MG63 (cell line): Measurements from ENCODE around the gene APOBEC3H. TPM values are rescaled to one million over a fixed set of nuclear protein-coding genes. Genes with fewer than 3 reads are reported as not detected.
A peak's percentile ranks its signal among the peaks of the same experiment; 100 is the strongest.

Experiments
- DNase-seq: peaks from one replicate; pipeline ENCODE4 v3.0.0-alpha.2; 2020
- H3K27me3 ChIP-seq: fragments of 250-450 bp; sonication (Bioruptor Pico); 2 replicates; pipeline ENCODE4 v1.5.1; 2020; ENCODE audit warnings: mild to moderate bottlenecking, moderate library complexity
- H3K36me3 ChIP-seq: fragments of 250-450 bp; sonication (Bioruptor Pico); 2 replicates; pipeline ENCODE4 v1.5.1; 2020; ENCODE audit warnings: mild to moderate bottlenecking, moderate library complexity
- H3K4me3 ChIP-seq: fragments of 250-450 bp; sonication (Bioruptor Pico); 2 replicates; pipeline ENCODE4 v1.5.1; 2020; ENCODE audit warnings: mild to moderate bottlenecking, moderate library complexity
- H3K9me3 ChIP-seq: fragments of 250-450 bp; sonication (Bioruptor Pico); 2 replicates; pipeline ENCODE4 v1.5.1; 2020; ENCODE audit warnings: mild to moderate bottlenecking, moderate library complexity
- total RNA-seq: library from RNA; depleted of rRNA; stranded (reverse); fragments of >200 nt; shearing (Covaris generic); gene quantifications from 2 replicates; pipeline ENCODE4 v1.2.3, GENCODE V29; 2014; ENCODE audit warnings: low replicate concordance

APOBEC3H gene
- total RNA-seq, 1 experiment from 2014 or later: not detected

- Histone ChIP-seq H3K4me3 (no peak overlapping the region), H3K9me3 (no peaks in the 10 kb centered on the region), H3K27me3 (no peaks in the 10 kb centered on the region), H3K36me3 (no peaks in the 10 kb centered on the region)
- DNase-seq: no peak
Measured at GRCh38 chr22:39123751-39124581, 26.9 kb downstream of the APOBEC3H start.

GRCh38 chr22:39125622-39126021 is 28.6 kb downstream of the APOBEC3H start:
- Histone ChIP-seq H3K27me3 (no peaks in the 10 kb centered on the region), H3K9me3 (no peaks in the 10 kb centered on the region), H3K36me3 (no peaks in the 10 kb centered on the region), H3K4me3 (no peak overlapping the region)
- DNase-seq: no peak

- H3K27me3 ChIP-seq: no peaks in the 10 kb centered on the region
- DNase-seq: no peak
- H3K9me3 ChIP-seq: no peaks in the 10 kb centered on the region
- H3K36me3 ChIP-seq: no peaks in the 10 kb centered on the region
- no peak overlapping the region for H3K4me3 ChIP-seq
Measured at GRCh38 chr22:39128508-39128907, 31.5 kb downstream of the APOBEC3H start.

- no peak for DNase-seq
- Histone ChIP-seq H3K27me3 (no peaks in the 10 kb centered on the region), H3K36me3 (no peaks in the 10 kb centered on the region), H3K4me3 (no peak overlapping the region), H3K9me3 (no peaks in the 10 kb centered on the region)
Measured at GRCh38 chr22:39129081-39129480, 32.0 kb downstream of the APOBEC3H start.

GRCh38 chr22:39129746-39130145 is 32.7 kb downstream of the APOBEC3H start:
- H3K4me3 ChIP-seq: no peak overlapping the region
- no peak for DNase-seq
- H3K9me3 ChIP-seq: no peaks in the 10 kb centered on the region
- H3K36me3 ChIP-seq: no peaks in the 10 kb centered on the region
- no peaks in the 10 kb centered on the region for H3K27me3 ChIP-seq

- no peaks in the 10 kb centered on the region for H3K36me3 ChIP-seq
- no peaks in the 10 kb centered on the region for H3K27me3 ChIP-seq
- H3K9me3 ChIP-seq: no peaks in the 10 kb centered on the region
- H3K4me3 ChIP-seq: no peak overlapping the region
- no peak for DNase-seq
Measured at GRCh38 chr22:39130152-39130704, 33.2 kb downstream of the APOBEC3H start.

GRCh38 chr22:39130892-39131855 is 34.1 kb downstream of the APOBEC3H start:
- H3K36me3 ChIP-seq: no peaks in the 10 kb centered on the region
- H3K4me3 ChIP-seq: no peak overlapping the region
- no peak for DNase-seq
- H3K9me3 ChIP-seq: no peaks in the 10 kb centered on the region
- H3K27me3 ChIP-seq: no peaks in the 10 kb centered on the region

GRCh38 chr22:39132281-39132680 is 35.2 kb downstream of the APOBEC3H start:
- no peaks in the 10 kb centered on the region for H3K27me3 ChIP-seq
- H3K4me3 ChIP-seq: no peak overlapping the region
- no peak for DNase-seq
- H3K36me3 ChIP-seq: no peaks in the 10 kb centered on the region
- no peaks in the 10 kb centered on the region for H3K9me3 ChIP-seq

- Histone ChIP-seq H3K36me3 (no peaks in the 10 kb centered on the region), H3K27me3 (no peaks in the 10 kb centered on the region), H3K9me3 (no peaks in the 10 kb centered on the region), H3K4me3 (no peak overlapping the region)
- no peak for DNase-seq
Measured at GRCh38 chr22:39132871-39133524, 36.0 kb downstream of the APOBEC3H start.

- DNase-seq: no peak
- no peak overlapping the region for H3K4me3 ChIP-seq
- H3K36me3 ChIP-seq: no peaks in the 10 kb centered on the region
- no peaks in the 10 kb centered on the region for H3K9me3 ChIP-seq
- no peaks in the 10 kb centered on the region for H3K27me3 ChIP-seq
Measured at GRCh38 chr22:39133871-39134270, 36.8 kb downstream of the APOBEC3H start.

- no peaks in the 10 kb centered on the region for H3K27me3 ChIP-seq
- no peak for DNase-seq
- H3K36me3 ChIP-seq: no peaks in the 10 kb centered on the region
- no peak overlapping the region for H3K4me3 ChIP-seq
- no peaks in the 10 kb centered on the region for H3K9me3 ChIP-seq
Measured at GRCh38 chr22:39134366-39135091, 37.5 kb downstream of the APOBEC3H start.

GRCh38 chr22:39135092-39135896 is 38.2 kb downstream of the APOBEC3H start:
- Histone ChIP-seq H3K9me3 (no peaks in the 10 kb centered on the region), H3K4me3 (no peak overlapping the region), H3K36me3 (no peaks in the 10 kb centered on the region), H3K27me3 (no peaks in the 10 kb centered on the region)
- DNase-seq: peak; percentile 59

- no peak for DNase-seq
- H3K9me3 ChIP-seq: no peaks in the 10 kb centered on the region
Measured at GRCh38 chr22:39136317-39136716, 39.3 kb downstream of the APOBEC3H start.

GRCh38 chr22:39138357-39138997 is 41.4 kb downstream of the APOBEC3H start:
- no peaks in the 10 kb centered on the region for H3K27me3 ChIP-seq
- H3K9me3 ChIP-seq: no peaks in the 10 kb centered on the region
- no peaks in the 10 kb centered on the region for H3K36me3 ChIP-seq
- H3K4me3 ChIP-seq: no peak overlapping the region
- DNase-seq: no peak

More at GRCh38 chr22:39136317-39136716, 39.3 kb downstream of the APOBEC3H start:
- no peak overlapping the region for H3K4me3 ChIP-seq
- H3K27me3 ChIP-seq: no peaks in the 10 kb centered on the region
- no peaks in the 10 kb centered on the region for H3K36me3 ChIP-seq

- H3K36me3 ChIP-seq: no peaks in the 10 kb centered on the region
- H3K27me3 ChIP-seq: no peaks in the 10 kb centered on the region
- DNase-seq: no peak
- no peaks in the 10 kb centered on the region for H3K9me3 ChIP-seq
- H3K4me3 ChIP-seq: no peak overlapping the region
Measured at GRCh38 chr22:39139933-39140332, 42.9 kb downstream of the APOBEC3H start.
